ENCODE results near the gene PI16. TPM values are rescaled to one million over a fixed set of nuclear protein-coding genes. Genes with fewer than 3 reads are reported as not detected.
A peak's percentile ranks its signal among the peaks of the same experiment; 100 is the strongest.

PI16 gene
- total and polyA plus RNA-seq, 2 donors (not counting 1 experiment from before 2014, with no cell fraction given): 1.4 to 7.4 TPM

DNA sequence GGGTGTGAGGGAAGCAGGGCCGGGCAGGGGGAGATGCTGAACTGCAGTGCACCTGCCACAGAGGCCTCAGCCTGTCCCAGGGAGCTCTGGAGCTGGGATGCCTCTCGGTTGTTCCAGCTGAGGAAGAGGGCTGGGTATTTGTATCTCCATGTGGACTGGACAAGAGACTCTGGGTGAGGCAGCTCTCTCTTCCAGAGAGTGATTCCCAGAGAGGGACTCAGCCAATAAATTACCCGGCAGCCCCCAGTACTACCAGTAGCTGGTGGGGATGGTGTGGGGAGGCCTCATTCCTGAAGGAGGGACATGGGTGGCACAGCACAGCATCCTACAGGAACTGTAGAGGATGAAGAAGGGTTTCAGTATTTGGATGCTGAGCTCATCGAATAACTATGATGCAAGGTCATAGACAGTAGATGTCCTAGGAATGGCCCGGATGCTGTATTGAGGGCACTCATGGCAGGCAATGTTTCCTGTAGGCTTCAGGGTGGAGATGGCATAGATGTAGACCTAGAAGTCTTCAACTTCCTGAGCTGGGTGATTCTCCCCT lies 52.3 kb downstream of the PI16 start:
- ChIA-PET POLR2A (interaction anchor here (1.1 to 4.0 kb wide), 8 partner anchors 11 to 166 kb away, joined by 3 to 40 read pairs (median 10); partner anchors contain the start of gene MTCH1), CTCF (interaction anchor here (1.0 to 5.1 kb wide), 20 partner anchors 11 to 253 kb away, joined by 3 to 113 read pairs (median 7); partner anchors contain the start of genes C6orf89, MTCH1 and PIM1)
- peak overlapping the region; percentile 96 for H3K4me3 Mint-ChIP-seq
- Histone ChIP-seq H3K79me2 (ENCODE audit: control insufficient read depth, insufficient read depth, low read length) (peaks cover 69% of the 10 kb centered on the region), H3K4me2 (replicated peaks; ENCODE audit: low read depth, low read length, poor library complexity, severe bottlenecking) (peak overlapping the region; percentile 92), H3K9ac (ENCODE audit: low read length) (peak overlapping the region; percentile 97), H3K27me3 (replicated peaks in 1 of 4; ENCODE audit: control extremely low read depth in 1 of 4, control insufficient read depth in 3 of 4, insufficient read depth in 4 of 4, low read length in 3 of 4) (no peaks in the 10 kb centered on the region), H3K4me3 (ENCODE audit: control extremely low read depth in 1 of 5, extremely low read depth in 1 of 5, insufficient read depth in 1 of 5, low read depth in 2 of 5, low read length in 4 of 5) (peak overlapping the region; percentile 82 to 97 (median 89)), H3K9me3 (ENCODE audit: control extremely low read depth in 1 of 3, control insufficient read depth in 2 of 3, insufficient read depth in 1 of 3, low read length in 2 of 3) (peaks cover 0 to 6% (median 0%) of the 10 kb centered on the region in 3 donors), H4K20me1 (ENCODE audit: control insufficient read depth, insufficient read depth, low read length, poor library complexity, severe bottlenecking) (peaks cover 64% of the 10 kb centered on the region), H3K36me3 (replicated peaks in 1 of 2; ENCODE audit: control extremely low read depth in 1 of 2, control insufficient read depth in 1 of 2, extremely low read depth in 1 of 2, insufficient read depth in 2 of 2, low read length in 1 of 2) (peaks cover 0 to 39% of the 10 kb centered on the region in 2 experiments), H2AFZ (ENCODE audit: insufficient read depth, low read depth, low read length, poor library complexity, severe bottlenecking) (no peak overlapping the region), H3K4me1 (ENCODE audit: control insufficient read depth in 2 of 2, insufficient read depth in 2 of 2, low read length in 2 of 2) (peaks cover 50 to 85% of the 10 kb centered on the region in 2 donors), H3K27ac (ENCODE audit: low read length in 2 of 2) (peak overlapping the region; percentile 80 to 92)
- H3K27ac Mint-ChIP-seq: peak overlapping the region; percentile 95
- no peaks in the 10 kb centered on the region for H3K27me3 Mint-ChIP-seq
- DNase-seq (no peak), ATAC-seq (ENCODE audit: low read depth) (no peak)
- H3K9me3 Mint-ChIP-seq (ENCODE audit: insufficient read depth): no peaks in the 10 kb centered on the region
- intact Hi-C loops (cut with micrococcal nuclease): loop anchor here (1.0 to 10.0 kb wide), 6 partner anchors 11 to 412 kb away; partner anchors contain the start of genes PPIL1 and SRSF3
- 44% methylated on average over 3 of the region's 5 CpGs for WGBS (ENCODE audit: insufficient coverage)
- peaks cover 78% of the 10 kb centered on the region for H3K4me1 Mint-ChIP-seq
- no peak for TF ChIP-seq EZH2 (IDR thresholded peaks at IDR 0.05; ENCODE audit: borderline replicate concordance, insufficient read depth, low read depth, low read length, poor library complexity, severe bottlenecking)
- TF ChIP-seq, protein P1, sequence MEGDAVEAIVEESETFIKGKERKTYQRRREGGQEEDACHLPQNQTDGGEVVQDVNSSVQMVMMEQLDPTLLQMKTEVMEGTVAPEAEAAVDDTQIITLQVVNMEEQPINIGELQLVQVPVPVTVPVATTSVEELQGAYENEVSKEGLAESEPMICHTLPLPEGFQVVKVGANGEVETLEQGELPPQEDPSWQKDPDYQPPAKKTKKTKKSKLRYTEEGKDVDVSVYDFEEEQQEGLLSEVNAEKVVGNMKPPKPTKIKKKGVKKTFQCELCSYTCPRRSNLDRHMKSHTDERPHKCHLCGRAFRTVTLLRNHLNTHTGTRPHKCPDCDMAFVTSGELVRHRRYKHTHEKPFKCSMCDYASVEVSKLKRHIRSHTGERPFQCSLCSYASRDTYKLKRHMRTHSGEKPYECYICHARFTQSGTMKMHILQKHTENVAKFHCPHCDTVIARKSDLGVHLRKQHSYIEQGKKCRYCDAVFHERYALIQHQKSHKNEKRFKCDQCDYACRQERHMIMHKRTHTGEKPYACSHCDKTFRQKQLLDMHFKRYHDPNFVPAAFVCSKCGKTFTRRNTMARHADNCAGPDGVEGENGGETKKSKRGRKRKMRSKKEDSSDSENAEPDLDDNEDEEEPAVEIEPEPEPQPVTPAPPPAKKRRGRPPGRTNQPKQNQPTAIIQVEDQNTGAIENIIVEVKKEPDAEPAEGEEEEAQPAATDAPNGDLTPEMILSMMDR (IDR thresholded peaks at IDR 0.05): no peak

All from B cell (primary cell).